H1 (cell line): ENCODE measurements around the gene UBE3C. TPM values are rescaled to one million over a fixed set of nuclear protein-coding genes. Genes with fewer than 3 reads are reported as not detected.

ENCODE experiments used
- CTCF ChIA-PET: fragments of 300-600 bp; sonication (Branson Sonifier 250); formaldehyde crosslinking; loops from one replicate; lab custom pipeline; 2021; ENCODE audit not compliant: partially characterized antibody; lab: Charles Lee
- POLR2A ChIA-PET: fragments of 300-600 bp; sonication (Branson Sonifier 250); formaldehyde crosslinking; loops from one replicate; lab custom pipeline; 2021; ENCODE audit warnings: inconsistent platforms; ENCODE audit not compliant: partially characterized antibody; lab: Charles Lee
- DNase-seq, 2 experiments: peaks; one replicate each; pipeline versions ENCODE4 v3.0.0 to v3.0.0-alpha.2; 2010 to 2022; ENCODE audit warnings: low spot score in 2 of 2, low read depth in 1 of 2, mixed read lengths in 1 of 2
- FAIRE-seq: peaks from 2 replicates; lab custom pipeline; 2011; peaks lifted over from hg19 to GRCh38; lab: Jason Lieb, UNC
- H2AFZ ChIP-seq: 2 replicates; pipeline ENCODE4 v1.8.1; 2012; ENCODE audit warnings: low read length, inconsistent platforms
- H2AK5ac ChIP-seq: 2 replicates; pipeline ENCODE4 v1.6.1; 2013; ENCODE audit warnings: low read depth, low read length
- H2BK120ac ChIP-seq: replicated peaks from 2 replicates; pipeline ENCODE3; 2013; ENCODE audit warnings: low read depth, low read length, inconsistent platforms
- H2BK12ac ChIP-seq: 2 replicates; pipeline ENCODE4 v1.6.1; 2013; ENCODE audit warnings: low read depth, low read length
- H2BK15ac ChIP-seq: 2 replicates; pipeline ENCODE4 v1.6.1; 2013; ENCODE audit warnings: low read length
- H2BK20ac ChIP-seq: 2 replicates; pipeline ENCODE4 v1.6.1; 2013; ENCODE audit warnings: low read length
- H2BK5ac ChIP-seq: 2 replicates; pipeline ENCODE4 v1.6.1; 2013; ENCODE audit warnings: low read depth, low read length
- H3K14ac ChIP-seq: 2 replicates; pipeline ENCODE4 v1.6.1; 2013; ENCODE audit warnings: inconsistent platforms; ENCODE audit not compliant: insufficient read length
- H3K18ac ChIP-seq: 2 replicates; pipeline ENCODE4 v1.6.1; 2013; ENCODE audit warnings: low read length; ENCODE audit errors: extremely low read depth
- H3K23ac ChIP-seq: 2 replicates; pipeline ENCODE4 v1.6.1; 2013; ENCODE audit warnings: inconsistent platforms; ENCODE audit not compliant: insufficient read length
- H3K23me2 ChIP-seq: 2 replicates; pipeline ENCODE4 v1.6.1; 2013; ENCODE audit warnings: low read depth, low read length
- H3K27ac ChIP-seq: 2 replicates; pipeline ENCODE4 v1.6.1; 2011; ENCODE audit warnings: low read depth, low read length, inconsistent platforms
- H3K27me3 ChIP-seq, 4 experiments: replicated peaks in 1 of 4; 1 replicate in 1 of 4; 2 replicates in 3 of 4; pipeline versions ENCODE4 v1.6.1 to v1.8.1; 2011 to 2013; ENCODE audit warnings: low read length in 3 of 4, mild to moderate bottlenecking in 3 of 4, inconsistent platforms in 2 of 4, mixed read lengths in 2 of 4, moderate library complexity in 1 of 4; ENCODE audit not compliant: control insufficient read depth in 3 of 4, insufficient read depth in 3 of 4; ENCODE audit errors: extremely low read depth in 1 of 4
- H3K36me3 ChIP-seq, 4 experiments: 2 replicates each; pipeline versions ENCODE4 v1.6.1 to v1.8.1; 2011 to 2013; ENCODE audit warnings: mild to moderate bottlenecking in 4 of 4, low read length in 3 of 4, moderate library complexity in 2 of 4, control low read depth in 1 of 4, inconsistent platforms in 1 of 4; ENCODE audit not compliant: insufficient read depth in 4 of 4, control insufficient read depth in 2 of 4
- H3K4ac ChIP-seq: replicated peaks from 2 replicates; pipeline ENCODE3; 2013; ENCODE audit warnings: low read length, low read depth, mixed read lengths, inconsistent platforms; ENCODE audit not compliant: insufficient read length
- H3K4me1 ChIP-seq, 4 experiments: replicated peaks in 1 of 4; 1 replicate in 1 of 4; 2 replicates in 3 of 4; pipeline versions ENCODE4 v1.6.1 to v1.8.1; 2011 to 2013; ENCODE audit warnings: low read length in 3 of 4, inconsistent platforms in 2 of 4, mixed read lengths in 1 of 4; ENCODE audit not compliant: insufficient read depth in 4 of 4, control insufficient read depth in 3 of 4
- H3K4me2 ChIP-seq, 2 experiments: 2 replicates each; pipeline versions ENCODE4 v1.6.1 to v1.8.1; 2011 to 2013; ENCODE audit warnings: low read depth in 2 of 2, low read length in 2 of 2, control low read depth in 1 of 2, inconsistent platforms in 1 of 2, mild to moderate bottlenecking in 1 of 2; ENCODE audit not compliant: insufficient read depth in 1 of 2
- H3K4me3 ChIP-seq, 4 experiments: fragments of 200-600, 300-600 bp in 1 of 4; sonication (generic), shearing (Covaris generic), sonication (Bioruptor Twin) in 1 of 4; 2 replicates each; pipeline versions ENCODE4 v1.5.1 to v1.8.1; 2011 to 2016; ENCODE audit warnings: low read length in 4 of 4, low read depth in 3 of 4, control low read depth in 2 of 4, inconsistent platforms in 2 of 4, mild to moderate bottlenecking in 2 of 4, mixed read lengths in 1 of 4, moderate library complexity in 1 of 4; ENCODE audit not compliant: insufficient read depth in 2 of 4; ENCODE audit errors: extremely low read depth in 1 of 4
- H3K56ac ChIP-seq: replicated peaks from 2 replicates; pipeline ENCODE3; 2013; ENCODE audit warnings: low read depth, mild to moderate bottlenecking, mixed read lengths, low read length, inconsistent platforms; ENCODE audit not compliant: insufficient read length
- H3K79me1 ChIP-seq: 2 replicates; pipeline ENCODE4 v1.6.1; 2013; ENCODE audit warnings: low read depth, low read length, control low read depth
- H3K79me2 ChIP-seq, 2 experiments: 2 replicates each; pipeline versions ENCODE4 v1.6.1 to v1.8.1; 2012 to 2013; ENCODE audit warnings: low read length in 2 of 2, mild to moderate bottlenecking in 2 of 2, inconsistent platforms in 1 of 2; ENCODE audit not compliant: insufficient read depth in 2 of 2, control insufficient read depth in 1 of 2
- H3K9ac ChIP-seq, 4 experiments: replicated peaks in 1 of 4; 1 replicate in 1 of 4; 2 replicates in 3 of 4; pipeline versions ENCODE4 v1.6.1 to v1.8.1; 2011 to 2013; ENCODE audit warnings: low read depth in 3 of 4, low read length in 3 of 4, control low read depth in 2 of 4, mild to moderate bottlenecking in 2 of 4, moderate library complexity in 2 of 4, inconsistent platforms in 1 of 4; ENCODE audit errors: extremely low read depth in 1 of 4
- H3K9me3 ChIP-seq, 2 experiments: 2 replicates each; pipeline versions ENCODE4 v1.6.1 to v1.8.1; 2012 to 2013; ENCODE audit warnings: mild to moderate bottlenecking in 2 of 2, moderate library complexity in 2 of 2, control low read depth in 1 of 2, inconsistent platforms in 1 of 2, low read depth in 1 of 2, low read length in 1 of 2, mixed read lengths in 1 of 2; ENCODE audit not compliant: insufficient read depth in 2 of 2
- H4K20me1 ChIP-seq, 2 experiments: replicated peaks in 1 of 2; 2 replicates each; pipeline versions ENCODE3 to v1.8.1; 2011 to 2013; ENCODE audit warnings: inconsistent platforms in 2 of 2, low read length in 2 of 2, mild to moderate bottlenecking in 1 of 2; ENCODE audit not compliant: insufficient read depth in 2 of 2, control insufficient read depth in 1 of 2
- H4K5ac ChIP-seq: 2 replicates; pipeline ENCODE4 v1.6.1; 2013; ENCODE audit warnings: low read length, low read depth, mixed read lengths, inconsistent platforms; ENCODE audit not compliant: insufficient read length
- H4K8ac ChIP-seq: 2 replicates; pipeline ENCODE4 v1.8.0; 2013; ENCODE audit warnings: mild to moderate bottlenecking, moderate library complexity, low read length, inconsistent platforms; ENCODE audit not compliant: insufficient read depth; ENCODE audit errors: extremely low read depth
- H4K91ac ChIP-seq: replicated peaks from 2 replicates; pipeline ENCODE3; 2013; ENCODE audit warnings: low read length, mixed read lengths, inconsistent platforms; ENCODE audit not compliant: insufficient read length
- BCL11A ChIP-seq, 2 experiments: IDR thresholded peaks; one replicate each; pipeline ENCODE4 v1.6.1; 2011; ENCODE audit warnings: low read depth in 2 of 2, low read length in 2 of 2, mild to moderate bottlenecking in 2 of 2
- BRCA1 ChIP-seq: IDR thresholded peaks from 2 replicates; pipeline ENCODE4 v1.6.1; 2012; ENCODE audit warnings: low read depth, low read length, improper control_type of control experiment
- CREB1 ChIP-seq: IDR thresholded peaks from 2 replicates; pipeline ENCODE4 v1.6.1; 2012; ENCODE audit warnings: inconsistent platforms
- E2F6 ChIP-seq: IDR thresholded peaks from 2 replicates; pipeline ENCODE4 v1.6.1; 2012; ENCODE audit warnings: inconsistent platforms
- KDM1A ChIP-seq: fragments of 200-600, 300-600 bp; sonication (generic); IDR thresholded peaks from 2 replicates; pipeline ENCODE4 v1.7.1; 2016; ENCODE audit warnings: mild to moderate bottlenecking, low read length, borderline replicate concordance
- KDM5A ChIP-seq: fragments of 200-600 bp; IDR thresholded peaks from 2 replicates; pipeline ENCODE4 v1.7.1; 2012; ENCODE audit warnings: mild to moderate bottlenecking, low read length, inconsistent platforms, mixed read lengths
- MAFK ChIP-seq: IDR thresholded peaks from 2 replicates; pipeline ENCODE4 v1.6.1; 2012; ENCODE audit warnings: low read depth, mild to moderate bottlenecking, improper control_type of control experiment, low read length
- RXRA ChIP-seq: IDR thresholded peaks from 2 replicates; pipeline ENCODE4 v1.6.1; 2011; ENCODE audit warnings: low read depth, mild to moderate bottlenecking, low read length, moderate library complexity; ENCODE audit not compliant: insufficient read depth
- SAP30 ChIP-seq: fragments of 300-600 bp; sonication (generic); IDR thresholded peaks from 2 replicates; pipeline ENCODE4 v1.7.1; 2012; ENCODE audit warnings: low read length, moderate library complexity, mild to moderate bottlenecking, inconsistent platforms; ENCODE audit not compliant: insufficient read depth, insufficient replicate concordance
- TAF1 ChIP-seq: IDR thresholded peaks from 2 replicates; pipeline ENCODE4 v1.6.1; 2011; ENCODE audit warnings: mild to moderate bottlenecking, low read depth, low read length
- TAF7 ChIP-seq: optimal IDR thresholded peaks from 2 replicates; pipeline ENCODE3; 2011; ENCODE audit warnings: low read depth, mild to moderate bottlenecking, inconsistent platforms, low read length, moderate library complexity, borderline replicate concordance
- WGBS, 2 experiments: shearing (Covaris generic) in 1 of 2; methylation state at CpG; one replicate each; pipeline versions ENCODE4 v1.1.6 to v1.1.7; 2013 to 2015; ENCODE audit warnings: low lambda C conversion rate in 2 of 2, mixed read lengths in 2 of 2, inconsistent platforms in 1 of 2, low coverage in 1 of 2, missing lambda C conversion rate in 1 of 2; ENCODE audit not compliant: insufficient replicate concordance in 2 of 2, insufficient coverage in 1 of 2, insufficient read length in 1 of 2; ENCODE audit errors: extremely low coverage in 1 of 2, missing lambda C conversion rate in 1 of 2; 5-methylcytosine and 5-hydroxymethylcytosine counted together
- polyA plus RNA-seq, 7 experiments: library from polyadenylated mRNA; depleted of rRNA in 3 of 7; stranded (reverse) in 5 of 7; unstranded in 2 of 7; fragments of >200 nt in 5 of 7; fragments of 200-250 nt in 2 of 7; gene quantifications; 1 replicate in 5 of 7; 2 replicates in 1 of 7; 4 replicates in 1 of 7; pipeline versions ENCODE4 v1.2.1 to v1.2.3, GENCODE V29; 2011 to 2013; ENCODE audit warnings: missing spikeins in 2 of 7, mixed read lengths in 2 of 7
- total RNA-seq: library from RNA; stranded (reverse); fragmentation: NEBNext Ultra II Directional; extraction: Animal tissue kit (Norgen Biotek cat#: 25700); gene quantifications from 2 replicates; pipeline ENCODE4 v1.2.1, GENCODE V29; 2021

Gene UBE3C
- total and polyA plus RNA-seq, 2 of the 8 experiments (the other 6 are each of a cell fraction or from before 2014, with no cell fraction given) = 32.0 to 54.1 TPM

GRCh38 chr7:157265051-157265450, 126.3 kb downstream of the UBE3C start:
- Histone ChIP-seq H3K4me3 (no peak overlapping the region), H3K9me3 (no peaks in the 10 kb centered on the region; a peak in 1 of 4 replicates), H3K4me1 (0 out of 7 replicates have a peak, but pooled peaks cover 0 to 2% (median 0%) of the 10 kb centered on the region in 4 experiments), H2BK15ac (no peak overlapping the region), H3K36me3 (peaks cover 11 to 51% (median 26%) of the 10 kb centered on the region in 4 experiments), H3K23ac (no peak overlapping the region), H2AFZ (no peak overlapping the region), H3K9ac (no peak overlapping the region), H3K23me2 (no peaks in the 10 kb centered on the region; the same call in 1 of the 2 replicates), H2AK5ac (no peak overlapping the region), H3K79me2 (no peaks in the 10 kb centered on the region), H3K79me1 (no peaks in the 10 kb centered on the region), H3K27ac (no peak overlapping the region), H4K5ac (no peak overlapping the region), H2BK12ac (no peak overlapping the region), H3K27me3 (no peaks in the 10 kb centered on the region), H4K20me1 (no peaks in the 10 kb centered on the region), H4K91ac (no peak overlapping the region), H3K4me2 (no peak overlapping the region), H3K18ac (no peak overlapping the region), H3K4ac (no peak overlapping the region), H2BK5ac (peak overlapping the region; percentile 49; the same call in 1 of the 2 replicates), H2BK20ac (no peak overlapping the region), H4K8ac (no peak overlapping the region), H3K14ac (no peak overlapping the region), H2BK120ac (no peak overlapping the region), H3K56ac (no peak overlapping the region)
- 94% methylated on average over 12 of the region's 12 CpGs; no CpG with 5 or more reads in 1 of the 2 experiments for WGBS, 2 experiments
- POLR2A ChIA-PET = interaction anchor here (0.6 kb wide), 1 partner anchor 80 kb away, joined by 5 read pairs; no protein-coding TSS in a partner anchor
- TF ChIP-seq BCL11A (IDR thresholded peaks at IDR 0.05; ENCODE audit: low read depth in 2 of 2, low read length in 2 of 2) = no peak
- no peak for TF ChIP-seq E2F6
- TF ChIP-seq SAP30 = no peak
- no peak for TF ChIP-seq KDM5A
- TF ChIP-seq MAFK = no peak
- no peak for TF ChIP-seq RXRA
- TF ChIP-seq KDM1A = no peak
- TF ChIP-seq TAF7 = no peak
- TF ChIP-seq CREB1 = no peak
- TF ChIP-seq BRCA1 = no peak
- no peak for TF ChIP-seq TAF1
- FAIRE-seq (no peak), DNase-seq (no peak)
- CTCF ChIA-PET = interaction anchor here (1.3 kb wide), 1 partner anchor 9 kb away, joined by 5 read pairs; no protein-coding TSS in a partner anchor
